Esophagus muscularis mucosa (tissue), 4 donors: ENCODE measurements around the gene FGR.

Source experiments
- EP300 ChIP-seq: sonication (generic); formaldehyde crosslinking; IDR thresholded peaks from one replicate; pipeline ENCODE4 v1.6.1; 2017; ENCODE audit warnings: antibody characterized with exemption
- POLR2A ChIP-seq: fragments of 450-650 bp; IDR thresholded peaks from one replicate; pipeline ENCODE4 v1.6.1; 2017; ENCODE audit warnings: antibody characterized with exemption, moderate library complexity, mild to moderate bottlenecking, low read depth
- POLR2AphosphoS5 ChIP-seq, 2 donors: sonication (generic); formaldehyde crosslinking; IDR thresholded peaks; one replicate each; pipeline ENCODE4 v1.6.1; 2017; ENCODE audit warnings: antibody characterized with exemption in 2 of 2
- TF ChIP-seq, protein P1 (sequence below), 3 experiments: fragments of 200-600 bp in 2 of 3; fragments of 450-650 bp in 1 of 3; sonication (generic) in 2 of 3; IDR thresholded peaks; one replicate each; pipeline ENCODE4 v1.5.1; 2017 to 2019; ENCODE audit warnings: antibody characterized with exemption in 3 of 3, mild to moderate bottlenecking in 2 of 3, moderate library complexity in 1 of 3

DNA sequence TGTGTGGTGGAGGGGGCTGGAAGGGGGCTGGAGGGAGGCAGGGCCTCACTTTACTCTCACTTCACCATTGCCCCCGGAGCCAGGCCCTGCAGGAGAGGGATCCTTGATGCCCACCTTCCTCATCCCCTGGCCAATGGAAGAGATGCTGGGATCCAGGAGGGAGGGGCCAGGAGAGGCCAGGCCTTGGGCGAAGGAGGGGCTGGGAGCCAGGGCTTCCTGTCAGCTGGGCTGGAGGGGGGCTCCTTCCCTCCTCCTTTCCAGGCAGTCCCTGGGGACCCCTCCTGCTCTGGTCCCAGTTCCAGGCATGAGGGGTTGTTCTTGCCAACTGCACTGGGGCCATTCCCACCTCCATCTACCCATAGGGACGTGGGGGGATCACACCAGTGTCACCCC is 36.7 kb downstream of the FGR start:
- TF ChIP-seq, protein P1, sequence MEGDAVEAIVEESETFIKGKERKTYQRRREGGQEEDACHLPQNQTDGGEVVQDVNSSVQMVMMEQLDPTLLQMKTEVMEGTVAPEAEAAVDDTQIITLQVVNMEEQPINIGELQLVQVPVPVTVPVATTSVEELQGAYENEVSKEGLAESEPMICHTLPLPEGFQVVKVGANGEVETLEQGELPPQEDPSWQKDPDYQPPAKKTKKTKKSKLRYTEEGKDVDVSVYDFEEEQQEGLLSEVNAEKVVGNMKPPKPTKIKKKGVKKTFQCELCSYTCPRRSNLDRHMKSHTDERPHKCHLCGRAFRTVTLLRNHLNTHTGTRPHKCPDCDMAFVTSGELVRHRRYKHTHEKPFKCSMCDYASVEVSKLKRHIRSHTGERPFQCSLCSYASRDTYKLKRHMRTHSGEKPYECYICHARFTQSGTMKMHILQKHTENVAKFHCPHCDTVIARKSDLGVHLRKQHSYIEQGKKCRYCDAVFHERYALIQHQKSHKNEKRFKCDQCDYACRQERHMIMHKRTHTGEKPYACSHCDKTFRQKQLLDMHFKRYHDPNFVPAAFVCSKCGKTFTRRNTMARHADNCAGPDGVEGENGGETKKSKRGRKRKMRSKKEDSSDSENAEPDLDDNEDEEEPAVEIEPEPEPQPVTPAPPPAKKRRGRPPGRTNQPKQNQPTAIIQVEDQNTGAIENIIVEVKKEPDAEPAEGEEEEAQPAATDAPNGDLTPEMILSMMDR (IDR thresholded peaks at IDR 0.05), result no peak
- TF ChIP-seq EP300 (no peak), POLR2AphosphoS5 (IDR thresholded peaks at IDR 0.05) (no peak), POLR2A (no peak)
